Lower lobe of right lung (tissue), 2 donors: ENCODE results near the gene CDON. TPM values are rescaled to one million over a fixed set of nuclear protein-coding genes. Genes with fewer than 3 reads are reported as not detected.

Source experiments
- ATAC-seq, 2 donors: fragments of 200-7000 bp; cut with Tn5 transposase; one replicate each; pipeline ENCODE4 v1.9.1; 2020 to 2022; ENCODE audit warnings: mild to moderate bottlenecking in 2 of 2, moderate library complexity in 2 of 2
- DNase-seq: peaks from one replicate; pipeline ENCODE4 v3.0.0-alpha.2; 2020
- H3K27ac ChIP-seq: fragments of 200-600 bp; one replicate; pipeline ENCODE4 v1.8.0; 2022
- H3K27me3 ChIP-seq: fragments of 200-600 bp; one replicate; pipeline ENCODE4 v1.8.0; 2022; ENCODE audit warnings: low read depth
- H3K36me3 ChIP-seq: fragments of 200-600 bp; one replicate; pipeline ENCODE4 v1.8.0; 2022; ENCODE audit warnings: mild to moderate bottlenecking
- H3K4me1 ChIP-seq: fragments of 200-600 bp; one replicate; pipeline ENCODE4 v1.8.0; 2022
- H3K4me3 ChIP-seq: fragments of 200-600 bp; one replicate; pipeline ENCODE4 v1.8.0; 2022; ENCODE audit warnings: mild to moderate bottlenecking
- H3K9me3 ChIP-seq: fragments of 200-600 bp; one replicate; pipeline ENCODE4 v1.8.0; 2022
- intact Hi-C: fragments of 100-400 bp; cut with DNase I; formaldehyde crosslinking; loops from one replicate; pipeline ENCODE4 v1.11.0; 2022
- total RNA-seq: library from RNA; stranded (reverse); fragmentation: NEBNext Ultra II Directional; extraction: Animal tissue kit (Norgen Biotek cat#: 25700); gene quantifications from one replicate; pipeline ENCODE4 v1.2.1, GENCODE V29; 2021
- TF ChIP-seq, protein P1 (sequence below): fragments of 200-600 bp; IDR thresholded peaks from one replicate; pipeline ENCODE4 v1.8.0; 2022; ENCODE audit warnings: antibody characterized with exemption, mild to moderate bottlenecking
- donor health status: DM: no; HTN: yes; CAD: no; lungs with severe emphysema.

The CDON gene
- total RNA-seq, 1 donor from 2014 or later: 18.5 TPM

DNA sequence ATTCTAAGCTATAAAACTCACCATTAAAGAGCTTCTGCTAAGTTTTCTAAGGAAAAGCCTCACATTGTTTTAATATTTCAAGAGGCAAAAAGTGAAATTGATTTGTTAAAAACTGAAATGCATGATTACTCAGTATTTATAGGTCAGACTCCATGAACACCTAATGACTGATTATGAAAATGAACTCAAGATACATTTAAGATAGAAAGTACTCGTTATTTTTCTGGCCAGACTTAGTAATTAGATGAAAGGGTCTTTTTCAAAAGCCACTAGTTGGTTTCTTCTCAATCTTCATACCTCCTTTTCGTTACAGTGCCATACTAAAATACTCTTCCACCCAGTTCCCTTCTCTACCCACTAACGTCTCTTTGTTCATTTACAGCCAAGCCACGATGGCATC, 60.5 kb downstream of the CDON start:
- H3K9me3 ChIP-seq: no peaks in the 10 kb centered on the region
- DNase-seq: no peak
- H3K27ac ChIP-seq: no peak overlapping the region
- ATAC-seq: no peak
- TF ChIP-seq, protein P1, sequence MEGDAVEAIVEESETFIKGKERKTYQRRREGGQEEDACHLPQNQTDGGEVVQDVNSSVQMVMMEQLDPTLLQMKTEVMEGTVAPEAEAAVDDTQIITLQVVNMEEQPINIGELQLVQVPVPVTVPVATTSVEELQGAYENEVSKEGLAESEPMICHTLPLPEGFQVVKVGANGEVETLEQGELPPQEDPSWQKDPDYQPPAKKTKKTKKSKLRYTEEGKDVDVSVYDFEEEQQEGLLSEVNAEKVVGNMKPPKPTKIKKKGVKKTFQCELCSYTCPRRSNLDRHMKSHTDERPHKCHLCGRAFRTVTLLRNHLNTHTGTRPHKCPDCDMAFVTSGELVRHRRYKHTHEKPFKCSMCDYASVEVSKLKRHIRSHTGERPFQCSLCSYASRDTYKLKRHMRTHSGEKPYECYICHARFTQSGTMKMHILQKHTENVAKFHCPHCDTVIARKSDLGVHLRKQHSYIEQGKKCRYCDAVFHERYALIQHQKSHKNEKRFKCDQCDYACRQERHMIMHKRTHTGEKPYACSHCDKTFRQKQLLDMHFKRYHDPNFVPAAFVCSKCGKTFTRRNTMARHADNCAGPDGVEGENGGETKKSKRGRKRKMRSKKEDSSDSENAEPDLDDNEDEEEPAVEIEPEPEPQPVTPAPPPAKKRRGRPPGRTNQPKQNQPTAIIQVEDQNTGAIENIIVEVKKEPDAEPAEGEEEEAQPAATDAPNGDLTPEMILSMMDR: no peak
- intact Hi-C loops: no loop called here
- H3K4me1 ChIP-seq: no peaks in the 10 kb centered on the region
- peaks cover under 1% of the 10 kb centered on the region for H3K36me3 ChIP-seq
- no peaks in the 10 kb centered on the region for H3K27me3 ChIP-seq
- no peak overlapping the region for H3K4me3 ChIP-seq

DNA sequence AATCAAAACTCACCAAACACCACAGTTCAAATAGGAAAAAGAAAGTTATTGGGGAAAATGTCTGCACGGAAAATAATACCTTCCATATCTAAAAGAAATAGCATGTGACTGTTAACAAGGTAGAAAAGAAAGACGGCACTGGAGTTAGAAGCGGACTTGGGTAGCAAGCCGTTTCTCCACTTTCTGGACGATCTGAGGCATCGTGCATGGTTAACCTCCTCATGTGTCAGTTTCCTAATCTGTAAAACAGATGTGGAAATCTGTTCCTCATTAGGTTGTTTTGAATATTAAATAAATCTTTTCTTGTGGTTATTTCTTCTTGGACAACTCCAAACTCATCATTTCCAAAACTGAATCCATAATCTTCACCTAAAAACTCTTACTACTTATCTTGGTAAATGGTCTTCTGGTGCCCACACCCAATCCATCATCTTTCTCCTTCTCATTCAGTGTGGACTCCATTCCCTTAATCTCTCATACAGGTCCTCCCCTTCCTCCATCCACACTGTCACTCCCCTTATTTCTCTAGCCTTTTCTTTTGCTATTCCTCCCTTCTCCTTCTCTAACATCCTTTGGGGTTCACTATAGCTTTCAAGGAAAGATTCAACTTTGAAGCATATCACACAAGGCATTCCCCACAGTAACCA, 63.3 kb downstream of the CDON start:
- no peaks in the 10 kb centered on the region for H3K9me3 ChIP-seq
- H3K36me3 ChIP-seq: peaks cover 5% of the 10 kb centered on the region
- no peaks in the 10 kb centered on the region for H3K4me1 ChIP-seq
- no peak overlapping the region for H3K4me3 ChIP-seq
- DNase-seq (no peak), ATAC-seq (no peak)
- H3K27ac ChIP-seq: no peak overlapping the region
- no peaks in the 10 kb centered on the region for H3K27me3 ChIP-seq
- TF ChIP-seq, protein P1: no peak
- intact Hi-C loops: no loop called here

DNA sequence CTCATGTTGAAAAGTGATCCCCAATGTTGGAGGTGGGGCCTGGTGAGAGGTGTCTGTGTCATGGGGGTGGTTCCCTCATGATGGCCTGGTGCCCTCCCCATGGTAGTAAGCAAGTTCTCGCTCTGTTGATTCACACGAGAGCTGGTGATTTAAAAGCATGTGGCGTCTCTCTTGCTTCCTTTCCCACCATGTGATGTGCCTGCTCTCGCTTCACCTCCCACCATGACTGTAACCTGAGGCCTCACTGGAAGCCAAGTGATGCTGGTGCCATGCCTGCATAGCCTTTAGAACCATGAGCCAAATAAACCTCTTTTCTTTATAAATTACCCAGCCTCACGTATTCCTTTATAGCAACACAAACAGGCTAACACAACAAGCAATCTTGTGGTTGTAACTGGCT, 64.4 kb downstream of the CDON start:
- Histone ChIP-seq H3K4me1 (no peaks in the 10 kb centered on the region), H3K9me3 (no peaks in the 10 kb centered on the region), H3K27me3 (no peaks in the 10 kb centered on the region), H3K36me3 (peaks cover 5% of the 10 kb centered on the region), H3K27ac (no peak overlapping the region), H3K4me3 (no peak overlapping the region)
- intact Hi-C loops: no loop called here
- TF ChIP-seq, protein P1: no peak
- ATAC-seq (no peak), DNase-seq (no peak)

DNA sequence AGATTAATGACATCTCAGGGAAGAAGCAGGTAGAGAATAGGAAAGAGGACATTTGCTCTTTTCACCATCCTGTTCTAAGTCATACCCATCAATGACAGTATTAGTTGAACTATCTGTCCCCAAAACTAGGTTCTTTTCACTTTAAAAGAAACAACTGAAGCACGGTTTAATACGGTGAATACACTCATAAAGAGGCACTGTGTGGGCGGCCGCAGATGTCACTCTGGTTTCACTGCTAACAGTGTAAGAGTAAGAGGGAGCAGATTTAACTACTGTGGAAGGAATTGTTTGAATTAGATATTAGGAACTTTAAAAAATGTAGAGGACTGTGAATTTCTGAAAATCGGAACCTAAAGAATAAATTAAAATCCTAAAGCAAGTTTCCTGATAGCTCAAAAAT, 67.4 kb downstream of the CDON start:
- Histone ChIP-seq H3K4me3 (no peak overlapping the region), H3K36me3 (peaks cover 5% of the 10 kb centered on the region), H3K9me3 (no peaks in the 10 kb centered on the region), H3K4me1 (no peaks in the 10 kb centered on the region), H3K27ac (no peak overlapping the region), H3K27me3 (no peaks in the 10 kb centered on the region)
- intact Hi-C loops: no loop called here
- DNase-seq (no peak), ATAC-seq (no peak)
- TF ChIP-seq, protein P1: no peak

DNA sequence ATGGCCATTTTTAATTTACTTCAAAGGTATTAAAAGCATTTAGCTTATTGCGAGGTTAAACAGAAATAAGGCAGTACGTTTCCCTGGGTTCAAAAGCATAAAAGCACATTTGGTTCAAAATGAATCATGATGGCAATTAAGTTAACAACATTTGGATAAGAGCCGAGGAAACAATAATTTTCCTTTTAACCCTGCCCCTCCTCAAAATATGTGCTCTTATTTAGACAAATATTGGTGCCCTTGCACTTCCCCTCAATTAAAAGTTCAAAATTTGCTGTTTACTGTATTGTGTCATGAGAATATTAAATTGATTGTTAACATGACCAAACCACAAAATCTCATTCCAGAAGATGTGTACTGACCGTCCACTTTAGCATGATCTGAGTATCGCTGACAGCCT, 68.2 kb downstream of the CDON start:
- Histone ChIP-seq H3K4me3 (no peak overlapping the region), H3K27me3 (no peaks in the 10 kb centered on the region), H3K4me1 (no peaks in the 10 kb centered on the region), H3K36me3 (peaks cover 5% of the 10 kb centered on the region), H3K27ac (no peak overlapping the region), H3K9me3 (no peaks in the 10 kb centered on the region)
- no peak for DNase-seq
- no peak for ATAC-seq
- intact Hi-C loops: no loop called here
- TF ChIP-seq, protein P1: no peak
